ENCODE data around the gene GABARAP. TPM values are rescaled to one million over a fixed set of nuclear protein-coding genes. Genes with fewer than 3 reads are reported as not detected.

The GABARAP gene
- total and polyA plus RNA-seq, 10 of the 15 experiments (the other 5 are each of a cell fraction or from before 2014, with no cell fraction given) = 134 to 613 (median 285) TPM

GRCh38 chr17:7191069-7191468 is 51.2 kb downstream of the GABARAP start:
- in situ Hi-C loops (cut with MboI) = no loop called here
- WGBS (ENCODE audit: insufficient coverage, insufficient replicate concordance, low lambda C conversion rate, missing lambda C conversion rate) = 67% methylated on average over 11 of the region's 12 CpGs
- Histone ChIP-seq H3K79me2 (ENCODE audit: control insufficient read depth, insufficient read depth, low read length) (no peaks in the 10 kb centered on the region), H3K27ac (ENCODE audit: control insufficient read depth, insufficient read depth) (no peak overlapping the region), H3K27me3 (replicated peaks in 1 of 2; ENCODE audit: control insufficient read depth in 2 of 2, insufficient read depth in 2 of 2, low read length in 1 of 2) (no peaks in the 10 kb centered on the region), H2AFZ (ENCODE audit: control insufficient read depth, low read depth, low read length) (no peak overlapping the region), H3K9ac (ENCODE audit: control insufficient read depth, insufficient read depth, low read length) (no peak overlapping the region), H3K4me1 (ENCODE audit: control insufficient read depth, insufficient read depth, low read length) (no peaks in the 10 kb centered on the region), H3K9me3 (replicated peaks; ENCODE audit: control insufficient read depth, insufficient read depth, low read length) (no peaks in the 10 kb centered on the region), H4K20me1 (ENCODE audit: control insufficient read depth, insufficient read depth) (no peaks in the 10 kb centered on the region), H3K36me3 (ENCODE audit: control insufficient read depth in 2 of 2, insufficient read depth in 2 of 2, low read length in 1 of 2) (no peaks in the 10 kb centered on the region), H3K4me2 (ENCODE audit: control insufficient read depth, insufficient read depth) (no peak overlapping the region), H3K4me3 (no peak overlapping the region)
- ATAC-seq (no peak), FAIRE-seq (no peak), DNase-seq (ENCODE audit: low read depth, low spot score) (no peak)
- intact Hi-C loops (cut with micrococcal nuclease; ENCODE audit: unreplicated experiment) = no loop called here
- RAD21 ChIA-PET (ENCODE audit: unreplicated experiment) = no interaction called here
- CTCF ChIA-PET = interaction anchor here (1.0 kb wide), 1 partner anchor 58 kb away, joined by 4 read pairs; no protein-coding TSS in a partner anchor
- SMC1A ChIA-PET (ENCODE audit: uncharacterized antibody, unreplicated experiment) = no interaction called here
- TF ChIP-seq, protein P1, sequence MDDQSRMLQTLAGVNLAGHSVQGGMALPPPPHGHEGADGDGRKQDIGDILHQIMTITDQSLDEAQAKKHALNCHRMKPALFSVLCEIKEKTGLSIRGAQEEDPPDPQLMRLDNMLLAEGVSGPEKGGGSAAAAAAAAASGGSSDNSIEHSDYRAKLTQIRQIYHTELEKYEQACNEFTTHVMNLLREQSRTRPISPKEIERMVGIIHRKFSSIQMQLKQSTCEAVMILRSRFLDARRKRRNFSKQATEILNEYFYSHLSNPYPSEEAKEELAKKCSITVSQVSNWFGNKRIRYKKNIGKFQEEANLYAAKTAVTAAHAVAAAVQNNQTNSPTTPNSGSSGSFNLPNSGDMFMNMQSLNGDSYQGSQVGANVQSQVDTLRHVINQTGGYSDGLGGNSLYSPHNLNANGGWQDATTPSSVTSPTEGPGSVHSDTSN (IDR thresholded peaks at IDR 0.05; ENCODE audit: insufficient replicate concordance, low read depth, low read length) = no peak
- TF ChIP-seq MEF2A (IDR thresholded peaks at IDR 0.05; ENCODE audit: insufficient read depth, low read depth, low read length) (no peak), CBX5 (IDR thresholded peaks at IDR 0.05; ENCODE audit: low read depth) (no peak), SIX5 (IDR thresholded peaks at IDR 0.05; ENCODE audit: low read depth, low read length, severe bottlenecking) (no peak), USF2 (IDR thresholded peaks at IDR 0.05; ENCODE audit: borderline replicate concordance, low read depth, low read length) (no peak), TAF1 (IDR thresholded peaks at IDR 0.05; ENCODE audit: borderline replicate concordance, low read depth, low read length) (no peak), JUNB (IDR thresholded peaks at IDR 0.05) (no peak), SUPT20H (IDR thresholded peaks at IDR 0.05; ENCODE audit: borderline replicate concordance, control insufficient read depth, low read depth, low read length) (no peak), SIN3A (IDR thresholded peaks at IDR 0.05; ENCODE audit: low read depth, low read length) (no peak), E2F8 (IDR thresholded peaks at IDR 0.05; ENCODE audit: low read depth, partially characterized antibody) (no peak), IKZF1 (conservative IDR thresholded peaks at IDR 0.05) (no peak), CEBPZ (IDR thresholded peaks at IDR 0.05; ENCODE audit: low read depth, low read length) (no peak), ATF7 (IDR thresholded peaks at IDR 0.05; ENCODE audit: low read depth) (no peak), KLF5 (IDR thresholded peaks at IDR 0.05; ENCODE audit: partially characterized antibody) (no peak), GABPA (IDR thresholded peaks at IDR 0.05; ENCODE audit: low read depth) (no peak)
- no TSS peak for BruUV-seq (replicated peaks)
- POLR2A ChIA-PET = interaction anchor here (0.6 kb wide), 2 partner anchors 9 to 146 kb away, joined by 3 to 4 read pairs; no protein-coding TSS in a partner anchor

Data from GM12878 (cell line).